Mesenchymal stem cell (in vitro differentiated cells and primary cell): ENCODE results near the gene TMEM95.

Experiments
- DNase-seq: peaks from one replicate; pipeline ENCODE4 v3.0.0-alpha.2; 2013
- H2AFZ ChIP-seq: one replicate; pipeline ENCODE4 v1.6.1; 2013; ENCODE audit warnings: low read depth, mild to moderate bottlenecking, control low read depth, inconsistent platforms, low read length, moderate library complexity
- H2AK5ac ChIP-seq: 2 replicates; pipeline ENCODE4 v1.6.1; 2013; ENCODE audit warnings: low read length, moderate library complexity, mild to moderate bottlenecking, inconsistent platforms; ENCODE audit not compliant: severe bottlenecking
- H2BK120ac ChIP-seq: one replicate; pipeline ENCODE4 v1.6.1; 2013; ENCODE audit warnings: low read depth, mild to moderate bottlenecking, inconsistent platforms, low read length, moderate library complexity
- H2BK12ac ChIP-seq, 2 experiments: one replicate each; pipeline ENCODE4 v1.6.1; 2013; ENCODE audit warnings: inconsistent platforms in 2 of 2, low read length in 2 of 2, mild to moderate bottlenecking in 2 of 2, moderate library complexity in 2 of 2, control low read depth in 1 of 2
- H2BK15ac ChIP-seq: one replicate; pipeline ENCODE4 v1.6.1; 2013; ENCODE audit warnings: mild to moderate bottlenecking, low read depth, inconsistent platforms; ENCODE audit not compliant: poor library complexity, severe bottlenecking
- H2BK5ac ChIP-seq: 2 replicates; pipeline ENCODE4 v1.6.1; 2013; ENCODE audit warnings: low read depth, mild to moderate bottlenecking, low read length, control low read depth, inconsistent platforms; ENCODE audit not compliant: poor library complexity, severe bottlenecking
- H3K14ac ChIP-seq, 2 experiments: one replicate each; pipeline ENCODE4 v1.6.1; 2013; ENCODE audit warnings: inconsistent platforms in 2 of 2, low read length in 2 of 2, control low read depth in 1 of 2, mild to moderate bottlenecking in 1 of 2, moderate library complexity in 1 of 2
- H3K18ac ChIP-seq, 2 experiments: one replicate each; pipeline ENCODE4 v1.6.1; 2013; ENCODE audit warnings: inconsistent platforms in 2 of 2, low read length in 2 of 2, control low read depth in 1 of 2, low read depth in 1 of 2, mild to moderate bottlenecking in 1 of 2
- H3K23ac ChIP-seq, 2 experiments: one replicate each; pipeline ENCODE4 v1.6.1; 2013; ENCODE audit warnings: inconsistent platforms in 2 of 2, low read length in 2 of 2, mild to moderate bottlenecking in 2 of 2, moderate library complexity in 2 of 2, control low read depth in 1 of 2
- H3K27ac ChIP-seq: 2 replicates; pipeline ENCODE4 v1.5.1; 2013; ENCODE audit warnings: mild to moderate bottlenecking, moderate library complexity, low read length, control low read depth, inconsistent platforms; ENCODE audit not compliant: poor library complexity, severe bottlenecking
- H3K27me3 ChIP-seq, 2 experiments: 2 replicates each; pipeline versions ENCODE4 v1.6.1 to v1.7.0; 2013; ENCODE audit warnings: low read length in 2 of 2, mild to moderate bottlenecking in 2 of 2, moderate library complexity in 2 of 2, control low read depth in 1 of 2, inconsistent platforms in 1 of 2; ENCODE audit not compliant: control insufficient read depth in 1 of 2, insufficient read depth in 1 of 2
- H3K36me3 ChIP-seq, 2 experiments: 2 replicates each; pipeline versions ENCODE4 v1.6.1 to v1.7.0; 2013; ENCODE audit warnings: low read length in 2 of 2, control low read depth in 1 of 2, inconsistent platforms in 1 of 2, low read depth in 1 of 2, mild to moderate bottlenecking in 1 of 2; ENCODE audit not compliant: insufficient read depth in 2 of 2, control insufficient read depth in 1 of 2
- H3K4ac ChIP-seq, 2 experiments: one replicate each; pipeline ENCODE4 v1.6.1; 2013; ENCODE audit warnings: inconsistent platforms in 2 of 2, low read length in 2 of 2, mild to moderate bottlenecking in 2 of 2, moderate library complexity in 2 of 2, control low read depth in 1 of 2, low read depth in 1 of 2
- H3K4me1 ChIP-seq: 2 replicates; pipeline ENCODE4 v1.6.1; 2013; ENCODE audit warnings: low read depth, low read length, control low read depth; ENCODE audit not compliant: control insufficient read depth, insufficient read depth
- H3K4me2 ChIP-seq: 2 replicates; pipeline ENCODE4 v1.6.1; 2013; ENCODE audit warnings: low read length, mild to moderate bottlenecking, inconsistent platforms; ENCODE audit not compliant: poor library complexity, severe bottlenecking
- H3K4me3 ChIP-seq, 2 experiments: 2 replicates each; pipeline versions ENCODE4 v1.5.1 to v1.7.0; 2013; ENCODE audit warnings: low read length in 2 of 2, mild to moderate bottlenecking in 2 of 2, control low read depth in 1 of 2, low read depth in 1 of 2; ENCODE audit not compliant: insufficient read depth in 1 of 2
- H3K79me1 ChIP-seq: replicated peaks from 2 replicates; pipeline ENCODE4 v1.6.1; 2013; ENCODE audit warnings: mild to moderate bottlenecking, control low read depth, low read length, inconsistent platforms; ENCODE audit not compliant: poor library complexity, severe bottlenecking
- H3K9ac ChIP-seq: 2 replicates; pipeline ENCODE4 v1.7.0; 2013; ENCODE audit warnings: mild to moderate bottlenecking, low read length, moderate library complexity
- H3K9me3 ChIP-seq: 2 replicates; pipeline ENCODE4 v1.7.0; 2013; ENCODE audit warnings: mild to moderate bottlenecking, low read length; ENCODE audit not compliant: control insufficient read depth
- H4K8ac ChIP-seq: one replicate; pipeline ENCODE4 v1.6.1; 2013; ENCODE audit warnings: inconsistent platforms, mild to moderate bottlenecking, low read length, moderate library complexity
- H4K91ac ChIP-seq: one replicate; pipeline ENCODE4 v1.6.1; 2013; ENCODE audit warnings: mild to moderate bottlenecking, low read length, inconsistent platforms
- WGBS: methylation state at CpG from one replicate; pipeline ENCODE4 v1.1.7; 2013; ENCODE audit warnings: mixed read lengths; 5-methylcytosine and 5-hydroxymethylcytosine counted together

TMEM95 gene

GRCh38 chr17:7348478-7349242, 6.3 kb upstream of the TMEM95 start:
- H3K14ac ChIP-seq, result no peak overlapping the region
- no peak for DNase-seq
- peak overlapping the region in 1 of 2 experiments; percentile 44 for H3K4me3 ChIP-seq
- 92% methylated on average over 18 of the region's 19 CpGs for WGBS
- peak overlapping the region; percentile 32 for H4K8ac ChIP-seq
- no peak overlapping the region for H3K4ac ChIP-seq
- no peak overlapping the region for H2BK5ac ChIP-seq
- peaks cover 14% of the 10 kb centered on the region for H3K79me1 ChIP-seq
- peaks cover 23% of the 10 kb centered on the region for H3K4me1 ChIP-seq
- no peak overlapping the region for H2BK120ac ChIP-seq
- no peak overlapping the region for H3K27ac ChIP-seq
- H3K18ac ChIP-seq, result no peak overlapping the region
- no peak overlapping the region for H3K4me2 ChIP-seq
- H3K9me3 ChIP-seq, result no peaks in the 10 kb centered on the region
- H3K36me3 ChIP-seq, result no peaks in the 10 kb centered on the region
- H3K27me3 ChIP-seq, result peaks cover 14 to 18% of the 10 kb centered on the region in 2 experiments
- no peak overlapping the region for H3K23ac ChIP-seq
- H2AFZ ChIP-seq, result no peak overlapping the region
- peak overlapping the region; percentile 62 for H3K9ac ChIP-seq
- H2BK15ac ChIP-seq, result peak overlapping the region; percentile 82
- H4K91ac ChIP-seq, result peak overlapping the region; percentile 34
- no peak overlapping the region for H2BK12ac ChIP-seq
- H2AK5ac ChIP-seq, result no peak overlapping the region

DNA sequence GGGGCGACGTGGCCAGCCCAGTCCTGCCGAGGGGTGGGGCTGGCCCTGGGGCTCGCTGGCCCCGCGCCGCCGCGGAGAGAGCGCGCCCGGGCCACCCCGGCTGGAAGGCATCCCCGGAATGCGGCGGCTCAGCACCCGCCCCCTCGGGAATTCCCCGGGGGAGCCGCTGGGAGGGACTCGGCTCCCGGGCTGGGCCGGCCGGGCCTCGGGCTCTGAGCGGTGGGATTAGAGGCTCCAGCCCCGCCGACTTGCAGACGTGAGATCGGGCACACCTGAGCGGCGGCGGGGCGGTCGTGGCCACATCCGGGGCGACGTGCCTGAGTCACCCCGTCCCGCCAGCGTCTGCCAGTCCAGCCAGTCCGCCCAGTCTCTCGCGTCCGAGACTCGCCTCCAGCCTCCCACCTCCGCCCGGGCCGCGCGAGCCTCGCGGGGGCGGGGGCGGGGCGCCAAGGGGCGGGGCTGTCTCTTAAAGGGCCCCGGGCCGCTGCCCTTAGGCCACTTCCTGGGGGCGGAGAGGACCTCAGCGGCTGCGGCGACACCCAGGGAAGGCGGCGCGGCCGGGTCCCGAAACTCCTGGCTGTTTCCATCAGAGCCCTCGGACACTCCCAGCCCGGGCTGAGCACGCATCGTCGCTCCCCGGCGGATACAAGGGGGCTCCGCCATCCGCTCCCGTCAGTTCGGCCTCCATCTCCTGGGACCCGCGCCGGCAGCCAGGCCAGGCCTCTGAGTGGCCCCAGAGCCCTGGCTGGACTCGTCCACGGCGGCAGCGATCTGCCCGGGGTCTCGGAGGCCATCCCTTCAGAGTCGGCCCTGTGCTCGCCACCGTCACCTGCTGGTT, 3.1 kb upstream of the TMEM95 start, which contains the start of gene KCTD11:
KCTD11 (plus strand) TSS at position 498 of the 838 bp plus-strand sequence.
- Histone ChIP-seq H4K8ac (peak within 1 kb of the TSS; percentile 90), H3K9me3 (no peaks in the 10 kb centered on the region), H3K9ac (peak within 1 kb of the TSS; percentile 99), H3K36me3 (no peaks in the 10 kb centered on the region), H3K14ac (peak within 1 kb of the TSS; percentile 78 to 92), H2BK5ac (peak within 1 kb of the TSS; percentile 91), H2AFZ (peak within 1 kb of the TSS; percentile 69), H3K23ac (peak within 1 kb of the TSS in 1 of 2 experiments; percentile 91), H2BK120ac (peak within 1 kb of the TSS; percentile 83), H2BK15ac (peak within 1 kb of the TSS; percentile 98), H3K4ac (peak within 1 kb of the TSS; percentile 95 to 98), H4K91ac (peak within 1 kb of the TSS; percentile 98), H3K4me2 (peak within 1 kb of the TSS; percentile 91), H3K79me1 (peaks cover 33% of the 10 kb centered on the region), H3K4me1 (peaks cover 47% of the 10 kb centered on the region), H2BK12ac (peak within 1 kb of the TSS; percentile 20 to 90), H3K4me3 (peak within 1 kb of the TSS; percentile 64 to 95), H3K27ac (peak within 1 kb of the TSS; percentile 93), H3K27me3 (no peaks in the 10 kb centered on the region), H2AK5ac (peak within 1 kb of the TSS; percentile 90), H3K18ac (peak within 1 kb of the TSS; percentile 92 to 97)
- WGBS, result under 1% methylated on average over 59 of the region's 91 CpGs
- DNase-seq, result peak; percentile 94

DNA sequence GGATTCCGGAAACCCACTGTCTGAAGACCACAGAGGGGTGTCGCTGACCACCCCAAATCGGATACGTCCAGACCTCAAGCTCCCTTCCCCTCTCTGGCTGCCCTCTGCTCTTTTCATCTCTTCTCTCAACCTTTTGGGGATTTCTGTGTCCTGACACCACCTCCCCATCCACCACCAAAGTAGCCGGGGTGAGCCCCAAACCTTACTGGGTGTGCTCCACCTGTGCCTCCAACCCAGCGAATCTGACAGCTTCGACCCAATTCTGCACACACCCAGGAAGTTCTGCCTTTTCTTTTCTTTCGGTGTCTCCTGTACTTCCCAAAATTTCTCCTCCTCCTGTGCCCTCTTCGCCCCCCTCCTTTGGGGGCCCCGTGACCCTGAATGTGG, 2.5 kb upstream of the TMEM95 start:
- H3K27ac ChIP-seq, result peak overlapping the region; percentile 1
- H3K9ac ChIP-seq, result peak overlapping the region; percentile 99
- 52% methylated on average over 10 of the region's 10 CpGs for WGBS
- DNase-seq, result no peak
- no peak overlapping the region for H2BK5ac ChIP-seq
- peak overlapping the region; percentile 54 for H2AK5ac ChIP-seq
- peaks cover 33% of the 10 kb centered on the region for H3K79me1 ChIP-seq
- peak overlapping the region; percentile 96 for H4K91ac ChIP-seq
- H3K4me2 ChIP-seq, result peak overlapping the region; percentile 80
- peak overlapping the region; percentile 92 to 97 for H3K18ac ChIP-seq
- H2AFZ ChIP-seq, result no peak overlapping the region
- peak overlapping the region; percentile 64 to 95 for H3K4me3 ChIP-seq
- no peaks in the 10 kb centered on the region for H3K9me3 ChIP-seq
- peak overlapping the region; percentile 29 to 95 for H3K4ac ChIP-seq
- peaks cover 47% of the 10 kb centered on the region for H3K4me1 ChIP-seq
- H2BK120ac ChIP-seq, result peak overlapping the region; percentile 76
- H4K8ac ChIP-seq, result peak overlapping the region; percentile 90
- peak overlapping the region in 1 of 2 experiments; percentile 45 for H2BK12ac ChIP-seq
- H3K36me3 ChIP-seq, result no peaks in the 10 kb centered on the region
- no peak overlapping the region for H3K14ac ChIP-seq
- peak overlapping the region; percentile 80 for H2BK15ac ChIP-seq
- H3K27me3 ChIP-seq, result no peaks in the 10 kb centered on the region
- no peak overlapping the region for H3K23ac ChIP-seq
